A673 (cell line): ENCODE results near the gene HRH1.

Experiments used
- EZH2 ChIP-seq: fragments of 200-600 bp; sonication (generic); IDR thresholded peaks from 2 replicates; pipeline ENCODE4 v1.6.1; 2017; ENCODE audit warnings: borderline replicate concordance, low read depth, mild to moderate bottlenecking, mixed read lengths, antibody characterized with exemption, low read length; ENCODE audit not compliant: poor library complexity, severe bottlenecking
- TF ChIP-seq, protein P1 (sequence below): fragments of 300-800, 200-600 bp; sonication (generic); conservative IDR thresholded peaks from 2 replicates; pipeline ENCODE4 v1.5.1; 2017; ENCODE audit warnings: low read depth, mild to moderate bottlenecking, antibody characterized with exemption, low read length, moderate library complexity, mixed read lengths

DNA sequence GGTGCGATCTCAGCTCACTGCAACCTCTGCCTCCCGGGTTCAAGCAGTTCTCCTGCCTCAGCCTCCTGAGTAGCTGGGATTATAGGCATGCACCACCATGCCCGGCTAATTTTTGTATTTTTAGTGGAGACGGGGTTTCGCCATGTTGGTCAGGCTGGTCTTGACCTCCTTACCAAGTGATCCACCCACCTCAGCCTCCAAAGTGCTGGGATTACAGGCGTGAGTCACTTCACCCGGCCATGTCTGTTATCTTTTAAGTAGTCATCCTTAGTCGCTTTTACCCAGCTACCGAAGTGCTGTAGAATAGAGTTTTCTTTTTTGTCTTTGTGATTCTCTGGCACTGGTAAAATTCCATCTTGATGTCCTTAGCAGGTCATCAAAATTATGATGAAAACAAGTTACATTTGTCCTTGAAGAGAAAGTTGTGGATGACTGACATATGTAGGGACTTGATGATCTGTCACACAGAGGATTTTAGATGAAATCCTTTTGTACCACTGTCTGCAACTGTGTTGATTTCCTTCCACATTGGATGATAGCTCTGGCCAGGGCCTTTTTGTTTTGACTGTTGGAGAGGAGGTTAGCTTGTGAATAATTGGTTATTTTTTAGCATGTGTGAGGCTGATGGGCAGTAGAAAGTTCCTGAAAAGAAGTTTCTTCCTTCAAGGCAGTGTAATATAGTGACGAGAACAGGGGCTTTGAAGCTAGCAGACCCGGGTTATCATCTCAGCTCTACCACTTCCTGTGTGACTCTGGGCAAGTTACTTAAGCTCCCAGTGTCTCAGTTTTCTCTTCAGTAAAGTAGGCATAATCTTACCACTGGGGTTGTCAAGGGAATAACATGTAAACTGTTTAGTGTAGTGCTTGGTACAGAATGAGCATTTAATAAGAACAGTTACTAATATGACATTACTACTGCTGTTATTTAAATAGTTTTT, 136.7 kb downstream of the HRH1 start:
- TF ChIP-seq, protein P1, sequence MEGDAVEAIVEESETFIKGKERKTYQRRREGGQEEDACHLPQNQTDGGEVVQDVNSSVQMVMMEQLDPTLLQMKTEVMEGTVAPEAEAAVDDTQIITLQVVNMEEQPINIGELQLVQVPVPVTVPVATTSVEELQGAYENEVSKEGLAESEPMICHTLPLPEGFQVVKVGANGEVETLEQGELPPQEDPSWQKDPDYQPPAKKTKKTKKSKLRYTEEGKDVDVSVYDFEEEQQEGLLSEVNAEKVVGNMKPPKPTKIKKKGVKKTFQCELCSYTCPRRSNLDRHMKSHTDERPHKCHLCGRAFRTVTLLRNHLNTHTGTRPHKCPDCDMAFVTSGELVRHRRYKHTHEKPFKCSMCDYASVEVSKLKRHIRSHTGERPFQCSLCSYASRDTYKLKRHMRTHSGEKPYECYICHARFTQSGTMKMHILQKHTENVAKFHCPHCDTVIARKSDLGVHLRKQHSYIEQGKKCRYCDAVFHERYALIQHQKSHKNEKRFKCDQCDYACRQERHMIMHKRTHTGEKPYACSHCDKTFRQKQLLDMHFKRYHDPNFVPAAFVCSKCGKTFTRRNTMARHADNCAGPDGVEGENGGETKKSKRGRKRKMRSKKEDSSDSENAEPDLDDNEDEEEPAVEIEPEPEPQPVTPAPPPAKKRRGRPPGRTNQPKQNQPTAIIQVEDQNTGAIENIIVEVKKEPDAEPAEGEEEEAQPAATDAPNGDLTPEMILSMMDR = no peak
- no peak for TF ChIP-seq EZH2
